Left lung (tissue), 10 donors: ENCODE results near the gene RALGPS2. TPM values are rescaled to one million over a fixed set of nuclear protein-coding genes. Genes with fewer than 3 reads are reported as not detected.
"Not testable (repeated sequence)": the region's sequence is repeated elsewhere in the genome, so short reads cannot be mapped to it uniquely, and the experiment has no call there.

ENCODE experiments used
- ATAC-seq: fragments of 200-7000 bp; cut with Tn5 transposase; one replicate; pipeline ENCODE4 v1.9.1; 2020; ENCODE audit warnings: moderate library complexity
- DNase-seq, 4 donors: peaks; one replicate each; pipeline ENCODE4 v3.0.0-alpha.2; 2013 to 2020
- H3K27ac ChIP-seq, 2 donors: fragments of 200-600 bp; sonication (generic) in 1 of 2; one replicate each; pipeline versions ENCODE4 v1.5.0 to v1.8.0; 2020 to 2021
- H3K27me3 ChIP-seq, 2 donors: fragments of 200-600 bp; sonication (generic) in 1 of 2; one replicate each; pipeline versions ENCODE4 v1.5.0 to v1.8.0; 2020 to 2021
- H3K36me3 ChIP-seq, 2 donors: fragments of 200-600 bp; sonication (generic) in 1 of 2; one replicate each; pipeline versions ENCODE4 v1.5.0 to v1.8.0; 2020 to 2021
- H3K4me1 ChIP-seq, 2 donors: fragments of 200-600 bp; one replicate each; pipeline ENCODE4 v1.8.0; 2021
- H3K4me3 ChIP-seq, 2 donors: fragments of 200-600 bp; sonication (generic) in 1 of 2; one replicate each; pipeline versions ENCODE4 v1.5.0 to v1.8.0; 2020 to 2021; ENCODE audit warnings: mild to moderate bottlenecking in 1 of 2
- H3K9me3 ChIP-seq, 2 donors: fragments of 200-600 bp; sonication (generic) in 1 of 2; one replicate each; pipeline versions ENCODE4 v1.5.0 to v1.8.0; 2020 to 2021
- CTCF ChIP-seq, 2 donors: fragments of 200-600 bp; sonication (generic) in 1 of 2; IDR thresholded peaks; one replicate each; pipeline versions ENCODE4 v1.5.0 to v1.8.0; 2021; ENCODE audit warnings: antibody characterized with exemption in 2 of 2
- intact Hi-C, 2 donors: fragments of 100-400 bp; cut with DNase I; formaldehyde crosslinking; loops; one replicate each; pipeline versions ENCODE4 v1.11.2 to v1.14.2; 2022
- polyA plus RNA-seq, 6 donors: library from polyadenylated mRNA; unstranded; fragments of 120-200 nt; gene quantifications; one replicate each; pipeline ENCODE4 v1.2.1, GENCODE V29; 2013; ENCODE audit not compliant: insufficient read length in 6 of 6
- total RNA-seq, 2 donors: library from RNA; stranded (reverse); fragmentation: NEBNext Ultra II Directional; extraction: Animal tissue kit (Norgen Biotek cat#: 25700); gene quantifications; one replicate each; pipeline ENCODE4 v1.2.1, GENCODE V29; 2021
- donor health status: DM: no; HTN: yes; CAD: no.
- donor health status: DM: no; HTN: no; CAD: no.

The RALGPS2 gene
- total and polyA plus RNA-seq, 8 donors = 9.0 to 24.5 (median 20.9) TPM

- intact Hi-C loops = no loop called here
- no peaks in the 10 kb centered on the region for H3K36me3 ChIP-seq
- ATAC-seq (no peak), DNase-seq (no peak)
- no peak overlapping the region for H3K4me3 ChIP-seq
- no peak for TF ChIP-seq CTCF (IDR thresholded peaks at IDR 0.05)
- no peaks in the 10 kb centered on the region for H3K27me3 ChIP-seq
- H3K27ac ChIP-seq = no peak overlapping the region
- H3K9me3 ChIP-seq = no peaks in the 10 kb centered on the region
- H3K4me1 ChIP-seq = no peaks in the 10 kb centered on the region
These were observed 20.2 kb downstream of the RALGPS2 start for GRCh38 chr1:178745260-178745659.

GRCh38 chr1:178746345-178746744, 21.3 kb downstream of the RALGPS2 start:
- no peak overlapping the region for H3K4me3 ChIP-seq
- no peaks in the 10 kb centered on the region for H3K27me3 ChIP-seq
- H3K36me3 ChIP-seq = no peaks in the 10 kb centered on the region
- TF ChIP-seq CTCF (IDR thresholded peaks at IDR 0.05) = no peak
- DNase-seq = no peak
- intact Hi-C loops = no loop called here
- H3K4me1 ChIP-seq = no peaks in the 10 kb centered on the region
- H3K9me3 ChIP-seq = no peaks in the 10 kb centered on the region
- no peak overlapping the region for H3K27ac ChIP-seq
- ATAC-seq = no peak

- H3K27me3 ChIP-seq, intact Hi-C loops, H3K36me3 ChIP-seq: not testable (repeated sequence)
These were observed 22.3 kb downstream of the RALGPS2 start for GRCh38 chr1:178747361-178747760.

GRCh38 chr1:178749581-178750166, 24.6 kb downstream of the RALGPS2 start:
- H3K4me1 ChIP-seq = peaks cover 0 to 6% of the 10 kb centered on the region in 2 donors
- TF ChIP-seq CTCF (IDR thresholded peaks at IDR 0.05) = no peak
- DNase-seq (no peak), ATAC-seq (no peak)
- H3K9me3 ChIP-seq = no peaks in the 10 kb centered on the region
- H3K27me3 ChIP-seq = no peaks in the 10 kb centered on the region
- intact Hi-C loops = loop anchor here in 1 of 2 donors (5.0 kb wide), 1 partner anchor 207 kb away; no protein-coding TSS in a partner anchor
- no peak overlapping the region for H3K27ac ChIP-seq
- no peaks in the 10 kb centered on the region for H3K36me3 ChIP-seq
- no peak overlapping the region for H3K4me3 ChIP-seq

More at GRCh38 chr1:178747361-178747760, 22.3 kb downstream of the RALGPS2 start:
- not testable (repeated sequence) for H3K9me3 ChIP-seq, DNase-seq, H3K4me3 ChIP-seq, H3K27ac ChIP-seq, H3K4me1 ChIP-seq, ATAC-seq

- DNase-seq (no peak), ATAC-seq (no peak)
- Histone ChIP-seq H3K4me3 (no peak overlapping the region), H3K9me3 (peaks cover 0 to 5% of the 10 kb centered on the region in 2 donors), H3K27ac (no peak overlapping the region), H3K36me3 (no peaks in the 10 kb centered on the region), H3K27me3 (no peaks in the 10 kb centered on the region), H3K4me1 (peaks cover 0 to 6% of the 10 kb centered on the region in 2 donors)
- intact Hi-C loops = loop anchor here in 1 of 2 donors (5.0 kb wide), 1 partner anchor 209 kb away; no protein-coding TSS in a partner anchor
- TF ChIP-seq CTCF (IDR thresholded peaks at IDR 0.05) = no peak
These were observed 26.0 kb downstream of the RALGPS2 start for GRCh38 chr1:178751046-178751445.

GRCh38 chr1:178752891-178753290, 27.8 kb downstream of the RALGPS2 start:
- Histone ChIP-seq H3K27ac (no peak overlapping the region), H3K27me3 (no peaks in the 10 kb centered on the region), H3K36me3 (no peaks in the 10 kb centered on the region), H3K4me3 (no peak overlapping the region), H3K4me1 (peaks cover 0 to 6% of the 10 kb centered on the region in 2 donors), H3K9me3 (peaks cover 0 to 5% of the 10 kb centered on the region in 2 donors)
- no peak for DNase-seq
- no peak for ATAC-seq
- no peak for TF ChIP-seq CTCF (IDR thresholded peaks at IDR 0.05)
- intact Hi-C loops = loop anchor here in 1 of 2 donors (5.0 kb wide), 1 partner anchor 211 kb away; no protein-coding TSS in a partner anchor

GRCh38 chr1:178754655-178755256, 29.7 kb downstream of the RALGPS2 start:
- not testable (repeated sequence) for H3K4me1 ChIP-seq, DNase-seq, ATAC-seq, H3K36me3 ChIP-seq, H3K9me3 ChIP-seq, H3K4me3 ChIP-seq, H3K27ac ChIP-seq, H3K27me3 ChIP-seq
- intact Hi-C loops = loop anchor here in 1 of 2 donors (5.0 kb wide), 1 partner anchor 212 kb away; no protein-coding TSS in a partner anchor
